GM10266 (cell line): ENCODE data around the gene STX4.

Source experiments
- DNase-seq: peaks from one replicate; pipeline ENCODE4 v3.0.0; 2012; ENCODE audit errors: extremely low spot score
- TF ChIP-seq, protein P1 (sequence below): IDR thresholded peaks from 2 replicates; pipeline ENCODE4 v1.5.1; 2012; ENCODE audit warnings: mild to moderate bottlenecking, low read depth; ENCODE audit not compliant: control insufficient read depth, insufficient read depth; ENCODE audit errors: missing control alignments

STX4 gene

DNA sequence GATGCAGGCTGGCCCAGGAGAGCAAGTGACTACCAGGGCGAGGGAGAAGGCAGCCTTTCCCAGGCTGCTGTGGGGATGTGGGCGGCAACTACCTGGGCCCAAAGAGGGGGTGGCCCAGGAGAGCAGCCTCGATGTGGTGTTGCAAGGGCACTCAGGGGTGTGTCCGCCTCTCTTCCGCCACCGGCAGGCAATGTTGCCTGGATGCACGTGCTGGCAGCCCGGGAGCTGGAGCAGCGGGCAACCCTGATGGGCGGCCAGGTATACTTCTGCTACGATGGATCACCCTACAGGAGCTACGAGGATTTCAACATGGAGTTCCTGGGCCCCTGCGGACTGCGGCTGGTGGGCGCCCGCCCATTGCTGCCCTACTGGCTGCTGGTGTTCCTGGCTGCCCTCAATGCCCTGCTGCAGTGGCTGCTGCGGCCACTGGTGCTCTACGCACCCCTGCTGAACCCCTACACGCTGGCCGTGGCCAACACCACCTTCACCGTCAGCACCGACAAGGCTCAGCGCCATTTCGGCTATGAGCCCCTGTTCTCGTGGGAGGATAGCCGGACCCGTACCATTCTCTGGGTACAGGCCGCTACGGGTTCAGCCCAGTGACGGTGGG is 45.7 kb upstream of the STX4 start:
- DNase-seq, result no peak
- TF ChIP-seq, protein P1, sequence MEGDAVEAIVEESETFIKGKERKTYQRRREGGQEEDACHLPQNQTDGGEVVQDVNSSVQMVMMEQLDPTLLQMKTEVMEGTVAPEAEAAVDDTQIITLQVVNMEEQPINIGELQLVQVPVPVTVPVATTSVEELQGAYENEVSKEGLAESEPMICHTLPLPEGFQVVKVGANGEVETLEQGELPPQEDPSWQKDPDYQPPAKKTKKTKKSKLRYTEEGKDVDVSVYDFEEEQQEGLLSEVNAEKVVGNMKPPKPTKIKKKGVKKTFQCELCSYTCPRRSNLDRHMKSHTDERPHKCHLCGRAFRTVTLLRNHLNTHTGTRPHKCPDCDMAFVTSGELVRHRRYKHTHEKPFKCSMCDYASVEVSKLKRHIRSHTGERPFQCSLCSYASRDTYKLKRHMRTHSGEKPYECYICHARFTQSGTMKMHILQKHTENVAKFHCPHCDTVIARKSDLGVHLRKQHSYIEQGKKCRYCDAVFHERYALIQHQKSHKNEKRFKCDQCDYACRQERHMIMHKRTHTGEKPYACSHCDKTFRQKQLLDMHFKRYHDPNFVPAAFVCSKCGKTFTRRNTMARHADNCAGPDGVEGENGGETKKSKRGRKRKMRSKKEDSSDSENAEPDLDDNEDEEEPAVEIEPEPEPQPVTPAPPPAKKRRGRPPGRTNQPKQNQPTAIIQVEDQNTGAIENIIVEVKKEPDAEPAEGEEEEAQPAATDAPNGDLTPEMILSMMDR, result no peak

DNA sequence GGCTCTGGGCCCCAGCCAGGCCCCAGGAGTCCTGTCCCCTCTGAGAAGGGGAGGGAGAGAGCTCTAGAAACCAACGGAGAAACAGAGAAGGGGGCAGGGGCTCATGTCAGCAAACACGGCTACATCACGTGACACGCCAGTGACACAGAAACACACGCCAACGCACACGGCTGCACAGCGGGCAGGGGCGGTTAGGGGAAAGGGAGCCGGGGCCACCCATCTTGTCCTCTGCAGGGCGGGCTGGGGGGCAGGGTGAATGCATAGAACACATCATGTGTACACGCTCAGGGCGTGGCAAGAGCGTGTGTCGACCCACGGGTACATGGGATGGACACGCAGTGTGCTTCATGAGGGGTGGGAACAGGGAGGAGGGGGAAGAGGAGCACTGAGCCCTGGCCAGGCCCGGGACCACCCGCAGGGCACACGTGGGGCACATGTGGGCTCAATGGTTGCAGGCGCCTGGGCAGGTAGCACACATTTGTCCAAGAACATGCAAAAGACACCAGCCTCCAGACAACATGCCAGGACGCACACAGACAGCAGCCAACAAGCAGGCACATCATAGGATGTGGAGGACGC is 43.8 kb upstream of the STX4 start:
- TF ChIP-seq, protein P1, result no peak
- no peak for DNase-seq

DNA sequence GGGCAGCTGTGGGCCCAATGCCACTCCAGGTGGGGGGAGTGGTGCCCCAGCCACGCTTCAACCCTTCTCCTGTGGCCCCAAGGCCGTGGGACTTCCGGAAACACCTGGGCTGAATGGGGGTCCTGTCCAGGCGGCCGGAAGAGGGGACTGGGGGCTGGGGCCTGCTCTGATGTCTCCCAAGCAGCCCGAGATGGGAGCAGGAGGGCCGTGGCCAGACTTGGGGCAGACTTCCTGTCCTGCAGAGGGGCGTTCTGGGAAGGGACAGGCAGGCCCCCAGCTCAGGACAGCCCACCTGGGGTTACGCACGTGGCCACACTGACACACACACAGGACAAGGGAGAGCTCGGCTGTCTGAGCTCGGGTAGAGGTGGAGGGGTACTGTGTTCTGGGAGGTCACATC is 43.3 kb upstream of the STX4 start:
- TF ChIP-seq, protein P1, result no peak
- DNase-seq, result no peak

DNA sequence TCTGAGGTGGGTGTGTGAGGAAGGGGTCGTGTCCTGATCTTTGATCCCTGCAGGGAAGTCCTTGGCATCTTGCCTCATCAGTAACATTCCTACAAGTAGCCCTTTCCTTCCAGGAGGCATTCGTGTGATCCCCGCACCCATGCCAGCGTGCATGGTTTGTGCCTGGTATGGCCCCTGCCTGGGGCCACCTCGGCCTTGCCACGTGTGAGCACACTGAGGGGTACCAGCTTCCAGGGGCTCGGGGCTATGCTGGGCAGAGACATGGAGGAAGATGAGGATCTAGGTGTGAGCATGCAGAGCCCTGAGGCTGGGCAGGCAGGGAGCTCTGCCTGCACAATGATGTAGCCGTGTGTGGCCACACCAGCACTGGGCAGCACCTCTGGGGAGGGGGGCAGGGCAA is 42.3 kb upstream of the STX4 start:
- no peak for DNase-seq
- TF ChIP-seq, protein P1, result no peak

DNA sequence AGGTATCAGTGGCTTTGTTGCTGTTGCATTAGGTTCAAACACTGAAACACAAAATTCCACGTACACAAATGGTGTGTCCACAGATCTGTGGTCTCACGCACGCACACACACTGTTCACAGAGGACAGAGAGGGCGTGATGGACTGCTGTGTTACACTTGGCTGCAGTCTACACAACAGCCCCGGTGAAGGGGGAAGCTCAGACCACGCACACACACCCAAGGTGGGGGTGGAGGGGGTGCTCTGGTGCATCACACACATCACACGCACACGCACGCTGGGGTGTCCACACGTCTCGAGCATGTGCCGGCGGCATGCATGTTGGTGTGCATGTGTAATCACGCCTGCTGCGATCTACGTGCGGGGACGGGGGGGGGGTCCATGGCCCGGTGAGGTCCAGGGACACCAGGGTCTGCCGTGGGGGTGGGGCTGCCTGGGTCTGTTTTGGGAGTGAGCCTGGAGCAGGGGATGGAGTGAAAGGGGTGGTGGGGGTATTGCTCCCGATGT is 41.0 kb upstream of the STX4 start:
- TF ChIP-seq, protein P1, result no peak

DNA sequence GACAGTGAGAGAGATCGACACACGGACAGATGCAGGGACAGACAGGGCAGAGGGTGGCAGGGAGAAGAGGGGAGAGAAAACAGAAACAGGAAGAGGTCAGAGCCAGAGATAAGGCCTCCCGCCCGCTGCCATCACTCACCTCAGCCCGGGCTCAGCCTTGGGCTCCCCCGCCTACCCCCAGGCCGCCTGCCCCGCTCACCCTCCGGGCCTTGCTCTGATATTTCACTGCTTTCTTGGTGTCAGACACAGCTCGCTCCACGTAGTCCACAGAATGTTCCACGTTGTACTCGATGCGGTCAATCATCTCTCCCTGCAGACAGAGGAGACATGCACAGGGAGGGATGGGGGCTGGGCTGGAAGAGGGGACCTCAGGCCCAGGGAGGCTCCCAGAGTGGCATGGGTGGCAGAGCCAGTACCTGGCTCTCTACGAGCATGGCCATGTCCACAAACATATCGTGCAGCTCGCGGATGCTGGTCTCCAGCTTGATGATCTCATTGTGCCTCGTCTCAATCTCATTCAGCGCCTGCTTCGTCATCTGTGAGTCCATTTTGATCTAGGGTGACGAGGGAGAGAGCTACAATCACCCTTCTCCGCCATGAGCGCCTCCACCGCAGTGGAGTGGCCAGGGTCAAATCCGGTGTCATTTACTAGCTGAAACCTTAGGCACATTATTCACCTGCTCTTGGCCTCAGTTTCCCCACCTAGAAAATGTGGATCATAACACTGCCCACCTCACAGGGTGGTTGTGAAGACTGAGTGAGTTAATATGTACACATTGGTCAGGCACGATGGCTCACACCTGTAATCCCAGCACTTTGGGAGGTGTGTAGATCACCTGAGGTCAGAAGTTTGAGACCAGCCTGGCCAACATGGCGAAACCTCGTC is 40.2 kb upstream of the STX4 start:
- DNase-seq, result no peak
- TF ChIP-seq, protein P1, result no peak

More for the DNA sequence above, 41.0 kb upstream of the STX4 start:
- no peak for DNase-seq

DNA sequence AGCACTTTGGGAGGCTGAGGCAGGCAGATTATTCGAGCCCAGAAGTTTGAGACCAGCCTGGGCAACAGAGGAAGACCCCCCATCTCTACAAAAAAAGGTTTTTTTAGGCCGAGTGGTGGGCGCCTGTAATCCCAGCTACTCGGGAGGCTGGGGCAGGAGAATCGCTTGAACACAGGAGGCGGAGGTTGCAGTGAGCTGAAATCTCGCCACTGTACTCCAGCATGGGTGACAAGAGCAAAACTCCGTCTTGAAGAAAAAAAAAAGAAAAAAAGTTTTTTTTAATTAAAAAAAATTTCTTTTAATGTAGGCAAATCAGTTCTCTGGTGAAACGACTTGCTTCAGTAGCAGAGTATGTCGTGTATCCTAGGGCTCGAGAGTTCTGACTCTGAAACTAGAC is 37.4 kb upstream of the STX4 start:
- no peak for DNase-seq
- TF ChIP-seq, protein P1, result no peak
